K562 (cell line): ENCODE data around the gene FBLN7. TPM values are rescaled to one million over a fixed set of nuclear protein-coding genes. Genes with fewer than 3 reads are reported as not detected.

Experiments used
- ATAC-seq: fragments of 200-7000 bp; cut with Tn5 transposase; 3 replicates; pipeline ENCODE4 v1.9.1; 2020; ENCODE audit warnings: moderate library complexity
- BruUV-seq: library from RNA; stranded (reverse); fragments of 400-500 nt; replicated peaks from 2 replicates; lab custom pipeline; 2021; lab: Mats Ljungman, UMichigan
- CTCF ChIA-PET: fragments of 300-600 bp; formaldehyde crosslinking; extraction: SDS; loops from one replicate; lab custom pipeline; 2021; ENCODE audit warnings: low intra/inter-chr PET ratio; lab: Yijun Ruan, JAX
- POLR2A ChIA-PET: fragments of 300-600, 350-650 bp; sonication (Branson Sonifier 250); formaldehyde crosslinking; extraction: SDS; loops from one replicate; lab custom pipeline; 2021; ENCODE audit warnings: antibody characterized with exemption, inconsistent platforms; lab: Yijun Ruan, JAX
- DNase-seq, 4 experiments: peaks; one replicate each; pipeline versions ENCODE4 v3.0.0 to v3.0.0-alpha.2; 2011 to 2018; ENCODE audit warnings: low spot score in 3 of 4, mixed read lengths in 3 of 4; ENCODE audit errors: extremely low read depth in 1 of 4
- FAIRE-seq: peaks from 2 replicates; lab custom pipeline; 2011; peaks lifted over from hg19 to GRCh38; lab: Jason Lieb, UNC
- H2AFZ ChIP-seq: 2 replicates; pipeline ENCODE4 v1.6.0; 2011; ENCODE audit warnings: low read depth, low read length, control low read depth, inconsistent platforms
- H3K27ac ChIP-seq: fragments of 200-600 bp; 3 replicates; pipeline ENCODE4 v1.8.0; 2011; ENCODE audit warnings: low read depth, mild to moderate bottlenecking, control low read depth, inconsistent platforms, low read length, moderate library complexity, mixed read lengths; ENCODE audit errors: extremely low read depth
- H3K27me3 ChIP-seq, 2 experiments: fragments of 300-600 bp in 1 of 2; 2 replicates in 1 of 2; 3 replicates in 1 of 2; pipeline versions ENCODE4 v1.6.0 to v1.8.0; 2011; ENCODE audit warnings: inconsistent platforms in 2 of 2, low read length in 2 of 2, mild to moderate bottlenecking in 1 of 2, mixed read lengths in 1 of 2, moderate library complexity in 1 of 2; ENCODE audit not compliant: control insufficient read depth in 2 of 2, insufficient read depth in 2 of 2
- H3K36me3 ChIP-seq: fragments of 300-600 bp; 3 replicates; pipeline ENCODE4 v1.8.0; 2011; ENCODE audit warnings: mild to moderate bottlenecking, low read length, inconsistent platforms; ENCODE audit not compliant: control insufficient read depth, insufficient read depth
- H3K4me1 ChIP-seq, 2 experiments: fragments of 200-600 bp in 1 of 2; replicated peaks in 1 of 2; 2 replicates in 1 of 2; 3 replicates in 1 of 2; pipeline versions ENCODE4 v1.5.1 to v1.8.0; 2011; ENCODE audit warnings: inconsistent platforms in 2 of 2, low read length in 2 of 2, mild to moderate bottlenecking in 1 of 2, mixed read lengths in 1 of 2, moderate library complexity in 1 of 2; ENCODE audit not compliant: control insufficient read depth in 2 of 2, insufficient read depth in 2 of 2
- H3K4me2 ChIP-seq: 2 replicates; pipeline ENCODE4 v1.6.1; 2011; ENCODE audit warnings: low read length, control low read depth, inconsistent platforms, mixed read lengths; ENCODE audit not compliant: insufficient read depth
- H3K4me3 ChIP-seq: fragments of 200-600 bp; sonication (generic), shearing (Covaris generic); 2 replicates; pipeline ENCODE4 v1.5.1; 2016; ENCODE audit warnings: control low read depth, inconsistent platforms
- H3K79me2 ChIP-seq: fragments of 200-600 bp; 3 replicates; pipeline ENCODE4 v1.8.0; 2011; ENCODE audit warnings: low read length, inconsistent platforms; ENCODE audit not compliant: control insufficient read depth, insufficient read depth
- H3K9ac ChIP-seq, 2 experiments: 2 replicates each; pipeline versions ENCODE4 v1.6.0 to v1.6.1; 2011; ENCODE audit warnings: low read depth in 2 of 2, low read length in 2 of 2, control low read depth in 1 of 2, inconsistent platforms in 1 of 2, mild to moderate bottlenecking in 1 of 2, mixed read lengths in 1 of 2; ENCODE audit not compliant: insufficient read depth in 1 of 2
- H3K9me1 ChIP-seq: one replicate; pipeline ENCODE4 v1.6.0; 2011; ENCODE audit warnings: inconsistent platforms, mild to moderate bottlenecking, low read length, moderate library complexity; ENCODE audit not compliant: control insufficient read depth, insufficient read depth
- H3K9me3 ChIP-seq: replicated peaks from 2 replicates; pipeline ENCODE4 v1.5.1; 2011; ENCODE audit warnings: low read depth, low read length, inconsistent platforms; ENCODE audit not compliant: control insufficient read depth, insufficient read depth
- H4K20me1 ChIP-seq: replicated peaks from 2 replicates; pipeline ENCODE4 v1.6.1; 2011; ENCODE audit warnings: low read length, inconsistent platforms, mixed read lengths; ENCODE audit not compliant: control insufficient read depth, insufficient read depth
- ARID1B ChIP-seq: fragments of 450-650 bp; IDR thresholded peaks from 2 replicates; pipeline ENCODE4 v1.6.1; 2016; ENCODE audit warnings: antibody characterized with exemption, mild to moderate bottlenecking, inconsistent platforms
- EP300 ChIP-seq: IDR thresholded peaks from 2 replicates; pipeline ENCODE4 v1.6.1; 2012; ENCODE audit warnings: low read length, improper control_type of control experiment
- MCM7 ChIP-seq, 2 experiments: fragments of 450-650 bp; IDR thresholded peaks; 2 replicates each; pipeline ENCODE4 v1.6.1; 2016 to 2018
- ZFX ChIP-seq: sonication (generic); formaldehyde crosslinking; IDR thresholded peaks from 2 replicates; pipeline ENCODE4 v1.8.0; 2022; ENCODE audit warnings: mild to moderate bottlenecking, missing genetic modification reagents, moderate library complexity
- WGBS: fragments of 100-300 bp; shearing (Covaris generic); methylation state at CpG from one replicate; pipeline ENCODE4 v1.1.6; 2016; ENCODE audit warnings: low coverage, mixed read lengths; ENCODE audit not compliant: insufficient coverage; ENCODE audit errors: missing lambda C conversion rate; 5-methylcytosine and 5-hydroxymethylcytosine counted together
- in situ Hi-C: fragments of 300-500 bp; cut with MboI; formaldehyde crosslinking; loops from 4 replicates; pipeline ENCODE4 v1.15.0; 2018; ENCODE audit warnings: inconsistent platforms, mixed read lengths
- intact Hi-C: fragments of 100-400 bp; cut with micrococcal nuclease; formaldehyde crosslinking; loops from 2 replicates; pipeline ENCODE4 v1.14.2; 2022
- polyA plus RNA-seq, 8 experiments: library from polyadenylated mRNA; depleted of rRNA in 4 of 8; stranded (reverse) in 5 of 8; unstranded in 3 of 8; fragments of >200 nt; fragmentation: Nextera tagmentation in 2 of 8; fragmentation: Illumina TruSeq in 1 of 8; extraction: Ambion mirVana in 2 of 8; extraction: Trizol in 1 of 8; gene quantifications; 2 replicates each; pipeline versions ENCODE4 v1.2.1 to v1.2.3, GENCODE V29; 2011 to 2014; ENCODE audit warnings: inconsistent platforms in 1 of 8, missing spikeins in 1 of 8
- total RNA-seq, 7 experiments: library from RNA; depleted of rRNA in 6 of 7; stranded (reverse); fragments of >200 nt in 6 of 7; fragmentation: Illumina TruSeq in 2 of 7; extraction: Trizol in 2 of 7; gene quantifications; 2 replicates each; pipeline versions ENCODE4 v1.2.1 to v1.2.3, GENCODE V29; 2011 to 2021; ENCODE audit warnings: low replicate concordance in 1 of 7
- TF ChIP-seq, protein P1 (sequence below): sonication (generic); formaldehyde crosslinking; IDR thresholded peaks from 2 replicates; pipeline ENCODE4 v1.8.1; 2023; ENCODE audit warnings: mild to moderate bottlenecking, missing genetic modification reagents, moderate library complexity
- TF ChIP-seq, protein P2 (sequence below), 2 experiments: fragments of 450-650 bp; IDR thresholded peaks; 2 replicates each; pipeline ENCODE4 v1.6.1; 2016; ENCODE audit warnings: mild to moderate bottlenecking in 2 of 2, borderline replicate concordance in 1 of 2, low read depth in 1 of 2, moderate library complexity in 1 of 2
- TF ChIP-seq, protein P3 (sequence below): sonication (generic); formaldehyde crosslinking; IDR thresholded peaks from 2 replicates; pipeline ENCODE4 v1.8.0; 2022; ENCODE audit warnings: missing genetic modification reagents, mild to moderate bottlenecking, borderline replicate concordance
- TF ChIP-seq, protein P4 (sequence below): fragments of 250-450 bp; sonication (Bioruptor Pico); IDR thresholded peaks from 2 replicates; pipeline ENCODE4 v1.4.0; 2020

Gene FBLN7
- total and polyA plus RNA-seq, 9 of the 15 experiments (the other 6 are each of a cell fraction or from before 2014, with no cell fraction given) = 0.13 TPM; not detected in 8

DNA sequence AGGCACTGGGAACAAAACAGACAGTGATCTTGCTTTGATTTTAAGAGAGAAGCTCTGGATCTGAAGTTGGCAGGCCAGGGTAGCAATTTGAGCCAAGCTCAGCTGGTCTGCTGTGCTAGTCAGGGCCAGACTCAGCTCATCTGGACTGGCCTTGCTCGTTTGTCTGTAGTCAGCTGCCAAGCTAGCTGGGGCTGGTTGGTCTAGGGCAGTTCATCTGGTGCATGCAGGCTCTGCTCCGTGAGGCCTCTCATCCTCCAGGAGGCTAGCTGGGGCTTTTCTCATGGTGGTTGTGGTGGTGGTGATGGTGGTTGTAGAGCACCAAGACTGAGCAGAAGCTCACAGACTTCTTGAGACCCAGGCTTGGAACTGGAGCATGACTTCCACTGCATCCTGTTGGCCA lies 10.3 kb downstream of the FBLN7 start:
- BruUV-seq = no TSS peak

More for the DNA sequence above, 10.3 kb downstream of the FBLN7 start:
- Histone ChIP-seq H3K36me3 (no peaks in the 10 kb centered on the region), H3K4me1 (no peaks in the 10 kb centered on the region), H4K20me1 (no peaks in the 10 kb centered on the region), H2AFZ (no peak overlapping the region), H3K9ac (no peak overlapping the region), H3K9me1 (no peaks in the 10 kb centered on the region), H3K79me2 (no peaks in the 10 kb centered on the region), H3K4me3 (no peak overlapping the region), H3K27ac (no peak overlapping the region), H3K4me2 (no peak overlapping the region), H3K27me3 (peaks cover 32 to 59% of the 10 kb centered on the region in 2 experiments), H3K9me3 (no peaks in the 10 kb centered on the region)
- TF ChIP-seq ARID1B (no peak), EP300 (no peak), ZFX (CRISPR knock-in tag) (no peak), MCM7 (IDR thresholded peaks at IDR 0.05) (no peak)
- TF ChIP-seq, protein P1, sequence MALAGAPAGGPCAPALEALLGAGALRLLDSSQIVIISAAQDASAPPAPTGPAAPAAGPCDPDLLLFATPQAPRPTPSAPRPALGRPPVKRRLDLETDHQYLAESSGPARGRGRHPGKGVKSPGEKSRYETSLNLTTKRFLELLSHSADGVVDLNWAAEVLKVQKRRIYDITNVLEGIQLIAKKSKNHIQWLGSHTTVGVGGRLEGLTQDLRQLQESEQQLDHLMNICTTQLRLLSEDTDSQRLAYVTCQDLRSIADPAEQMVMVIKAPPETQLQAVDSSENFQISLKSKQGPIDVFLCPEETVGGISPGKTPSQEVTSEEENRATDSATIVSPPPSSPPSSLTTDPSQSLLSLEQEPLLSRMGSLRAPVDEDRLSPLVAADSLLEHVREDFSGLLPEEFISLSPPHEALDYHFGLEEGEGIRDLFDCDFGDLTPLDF (CRISPR knock-in tag) = no peak
- TF ChIP-seq, protein P2, sequence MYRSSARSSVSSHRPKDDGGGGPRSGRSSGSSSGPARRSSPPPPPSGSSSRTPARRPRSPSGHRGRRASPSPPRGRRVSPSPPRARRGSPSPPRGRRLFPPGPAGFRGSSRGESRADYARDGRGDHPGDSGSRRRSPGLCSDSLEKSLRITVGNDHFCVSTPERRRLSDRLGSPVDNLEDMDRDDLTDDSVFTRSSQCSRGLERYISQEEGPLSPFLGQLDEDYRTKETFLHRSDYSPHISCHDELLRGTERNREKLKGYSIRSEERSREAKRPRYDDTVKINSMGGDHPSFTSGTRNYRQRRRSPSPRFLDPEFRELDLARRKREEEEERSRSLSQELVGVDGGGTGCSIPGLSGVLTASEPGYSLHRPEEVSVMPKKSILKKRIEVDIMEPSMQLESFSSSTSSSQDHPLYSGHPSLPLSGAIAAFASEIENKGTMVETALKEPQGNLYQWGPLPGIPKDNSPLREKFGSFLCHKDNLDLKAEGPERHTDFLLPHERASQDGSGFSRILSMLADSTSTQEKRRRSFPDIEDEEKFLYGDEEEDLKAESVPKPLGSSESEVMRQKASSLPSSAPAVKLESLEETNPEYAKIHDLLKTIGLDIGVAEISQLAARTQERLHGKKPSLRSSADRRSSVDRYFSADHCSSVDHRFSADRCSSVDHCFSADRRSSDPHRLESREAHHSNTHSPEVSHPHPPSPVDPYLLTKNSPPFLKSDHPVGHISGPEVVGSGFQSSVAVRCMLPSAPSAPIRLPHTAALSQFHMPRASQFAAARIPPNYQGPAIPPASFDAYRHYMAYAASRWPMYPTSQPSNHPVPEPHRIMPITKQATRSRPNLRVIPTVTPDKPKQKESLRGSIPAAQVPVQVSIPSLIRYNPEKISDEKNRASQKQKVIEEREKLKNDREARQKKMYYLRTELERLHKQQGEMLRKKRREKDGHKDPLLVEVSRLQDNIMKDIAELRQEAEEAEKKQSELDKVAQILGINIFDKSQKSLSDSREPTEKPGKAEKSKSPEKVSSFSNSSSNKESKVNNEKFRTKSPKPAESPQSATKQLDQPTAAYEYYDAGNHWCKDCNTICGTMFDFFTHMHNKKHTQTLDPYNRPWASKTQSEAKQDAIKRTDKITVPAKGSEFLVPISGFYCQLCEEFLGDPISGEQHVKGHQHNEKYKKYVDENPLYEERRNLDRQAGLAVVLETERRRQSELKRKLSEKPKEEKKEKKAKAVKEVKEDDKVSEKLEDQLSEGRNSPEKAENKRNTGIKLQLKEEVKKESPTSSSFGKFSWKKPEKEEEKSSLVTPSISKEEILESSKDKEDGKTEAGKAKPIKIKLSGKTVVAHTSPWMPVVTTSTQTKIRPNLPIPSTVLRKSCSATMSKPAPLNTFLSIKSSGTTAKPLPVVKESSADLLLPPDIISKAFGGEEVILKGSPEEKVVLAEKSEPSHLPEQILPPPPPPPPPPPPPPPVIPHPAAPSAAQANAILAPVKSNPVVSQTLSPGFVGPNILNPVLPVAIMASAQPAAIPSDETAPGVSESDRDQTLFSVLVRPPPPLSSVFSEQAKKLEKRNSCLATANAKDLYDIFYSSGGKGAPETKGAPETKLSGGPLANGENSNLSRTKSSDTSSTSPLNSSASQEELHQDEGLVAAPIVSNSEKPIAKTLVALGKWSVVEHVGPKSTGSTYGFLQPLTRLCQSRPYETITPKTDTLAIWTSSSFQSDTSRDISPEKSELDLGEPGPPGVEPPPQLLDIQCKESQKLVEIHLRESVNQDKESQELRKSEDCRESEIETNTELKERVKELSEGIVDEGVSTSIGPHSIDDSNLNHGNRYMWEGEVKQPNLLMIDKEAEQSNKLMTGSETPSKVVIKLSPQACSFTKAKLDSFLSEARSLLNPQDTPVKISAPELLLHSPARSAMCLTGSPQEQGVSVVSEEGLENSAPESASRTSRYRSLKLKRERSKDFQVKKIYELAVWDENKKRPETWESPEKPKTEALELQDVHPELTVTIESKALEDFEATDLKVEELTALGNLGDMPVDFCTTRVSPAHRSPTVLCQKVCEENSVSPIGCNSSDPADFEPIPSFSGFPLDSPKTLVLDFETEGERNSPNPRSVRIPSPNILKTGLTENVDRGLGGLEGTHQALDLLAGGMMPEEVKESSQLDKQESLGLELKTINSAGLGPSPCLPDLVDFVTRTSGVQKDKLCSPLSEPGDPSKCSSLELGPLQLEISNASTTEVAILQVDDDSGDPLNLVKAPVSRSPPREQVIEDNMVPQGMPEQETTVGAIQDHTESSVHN (IDR thresholded peaks at IDR 0.05; ENCODE audit: borderline replicate concordance in 1 of 2, low read depth in 1 of 2) = no peak
- TF ChIP-seq, protein P3, sequence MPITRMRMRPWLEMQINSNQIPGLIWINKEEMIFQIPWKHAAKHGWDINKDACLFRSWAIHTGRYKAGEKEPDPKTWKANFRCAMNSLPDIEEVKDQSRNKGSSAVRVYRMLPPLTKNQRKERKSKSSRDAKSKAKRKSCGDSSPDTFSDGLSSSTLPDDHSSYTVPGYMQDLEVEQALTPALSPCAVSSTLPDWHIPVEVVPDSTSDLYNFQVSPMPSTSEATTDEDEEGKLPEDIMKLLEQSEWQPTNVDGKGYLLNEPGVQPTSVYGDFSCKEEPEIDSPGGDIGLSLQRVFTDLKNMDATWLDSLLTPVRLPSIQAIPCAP = no peak
- TF ChIP-seq, protein P4, sequence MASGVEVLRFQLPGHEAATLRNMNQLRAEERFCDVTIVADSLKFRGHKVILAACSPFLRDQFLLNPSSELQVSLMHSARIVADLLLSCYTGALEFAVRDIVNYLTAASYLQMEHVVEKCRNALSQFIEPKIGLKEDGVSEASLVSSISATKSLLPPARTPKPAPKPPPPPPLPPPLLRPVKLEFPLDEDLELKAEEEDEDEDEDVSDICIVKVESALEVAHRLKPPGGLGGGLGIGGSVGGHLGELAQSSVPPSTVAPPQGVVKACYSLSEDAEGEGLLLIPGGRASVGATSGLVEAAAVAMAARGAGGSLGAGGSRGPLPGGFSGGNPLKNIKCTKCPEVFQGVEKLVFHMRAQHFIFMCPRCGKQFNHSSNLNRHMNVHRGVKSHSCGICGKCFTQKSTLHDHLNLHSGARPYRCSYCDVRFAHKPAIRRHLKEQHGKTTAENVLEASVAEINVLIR (CRISPR knock-in tag) = no peak
- ChIA-PET POLR2A (interaction anchor here (0.6 to 1.2 kb wide), 3 partner anchors 184 to 790 kb away, joined by 3 to 4 read pairs (median 3); no protein-coding TSS in a partner anchor), CTCF (no interaction called here)
- no peak for ATAC-seq
- in situ Hi-C loops = no loop called here
- WGBS = 0% methylated on average over 2 of the region's 2 CpGs
- no peak for DNase-seq
- no peak for FAIRE-seq
- intact Hi-C loops = no loop called here
